CD4-positive, alpha-beta memory T cell (primary cell): ENCODE measurements around the gene NEAT1. TPM values are rescaled to one million over a fixed set of nuclear protein-coding genes. Genes with fewer than 3 reads are reported as not detected.

ENCODE experiments used
- polyA plus RNA-seq, 2 donors: library from polyadenylated mRNA; unstranded; fragments of 300-500 nt; fragmentation: Illumina TruSeq; gene quantifications; one replicate each; pipeline ENCODE4 v1.2.3, GENCODE V29; 2021
- total RNA-seq, 2 experiments: library from RNA; stranded (reverse); gene quantifications; one replicate each; pipeline ENCODE4 v1.2.3, GENCODE V29; 2021

Gene NEAT1
- total and polyA plus RNA-seq, 4 experiments from 2014 or later = 2.3 to 687 (median 344) TPM

Other genes starting within 250 kb of the NEAT1 start
- 100 to 1,000 TPM; 135 to 141 TPM for gene CAPN1, start 240.9 kb upstream of the NEAT1 start, total RNA-seq
- gene CAPN1, start 240.9 kb upstream of the NEAT1 start, polyA plus RNA-seq = 100 to 1,000 TPM; 115 to 127 TPM
- 10 to 100 TPM; 26.4 to 27.3 TPM for gene POLA2, start 160.8 kb upstream of the NEAT1 start, total RNA-seq
- gene POLA2, start 160.8 kb upstream of the NEAT1 start, polyA plus RNA-seq = 10 to 100 TPM in 1 of 2 donors, 1 to 10 TPM in 1; 7.8 to 13.7 TPM
- gene CDC42EP2, start 107.9 kb upstream of the NEAT1 start, total RNA-seq = under 1 TPM; 0.55 to 0.67 TPM
- not detected for gene CDC42EP2, start 107.9 kb upstream of the NEAT1 start, polyA plus RNA-seq
- 100 to 1,000 TPM; 101 to 102 TPM for gene DPF2, start 88.9 kb upstream of the NEAT1 start, total RNA-seq
- 10 to 100 TPM; 65.1 to 67.8 TPM for gene DPF2, start 88.9 kb upstream of the NEAT1 start, polyA plus RNA-seq
- gene TIGD3, start 68.0 kb upstream of the NEAT1 start, total RNA-seq = 1 to 10 TPM in 1 of 2 experiments, under 1 TPM in 1; 0.96 to 1.1 TPM
- under 1 TPM in 1 of 2 donors, not detected in 1; 0.26 TPM for gene TIGD3, start 68.0 kb upstream of the NEAT1 start, polyA plus RNA-seq
- 10 to 100 TPM; 17.0 to 24.2 TPM for gene SLC25A45, start 40.2 kb upstream of the NEAT1 start, total RNA-seq
- gene SLC25A45, start 40.2 kb upstream of the NEAT1 start, polyA plus RNA-seq = 10 to 100 TPM in 1 of 2 donors, 1 to 10 TPM in 1; 7.2 to 15.0 TPM
- 10 to 100 TPM; 69.1 to 71.2 TPM for gene FRMD8, start 36.2 kb upstream of the NEAT1 start, total RNA-seq
- gene FRMD8, start 36.2 kb upstream of the NEAT1 start, polyA plus RNA-seq = 10 to 100 TPM; 44.1 to 55.6 TPM
- gene MALAT1, start 76.2 kb downstream of the NEAT1 start, total RNA-seq = over 10,000 TPM; 29,058 to 29,932 TPM
- gene MALAT1, start 76.2 kb downstream of the NEAT1 start, polyA plus RNA-seq = 1,000 to 10,000 TPM; 2,969 to 3,488 TPM
- gene SCYL1, start 102.3 kb downstream of the NEAT1 start, total RNA-seq = 10 to 100 TPM; 72.5 to 81.3 TPM
- 10 to 100 TPM; 22.9 to 40.8 TPM for gene SCYL1, start 102.3 kb downstream of the NEAT1 start, polyA plus RNA-seq
- 100 to 1,000 TPM; 201 to 211 TPM for gene LTBP3, start 135.6 kb downstream of the NEAT1 start, total RNA-seq
- gene LTBP3, start 135.6 kb downstream of the NEAT1 start, polyA plus RNA-seq = 10 to 100 TPM in 1 of 2 donors, 1 to 10 TPM in 1; 9.0 to 23.6 TPM
- gene ZNRD2, start 147.7 kb downstream of the NEAT1 start, total RNA-seq = 10 to 100 TPM; 24.6 to 27.5 TPM
- gene ZNRD2, start 147.7 kb downstream of the NEAT1 start, polyA plus RNA-seq = 10 to 100 TPM; 70.1 to 74.9 TPM
- 10 to 100 TPM; 68.9 to 71.4 TPM for gene FAM89B, start 149.7 kb downstream of the NEAT1 start, total RNA-seq
- gene FAM89B, start 149.7 kb downstream of the NEAT1 start, polyA plus RNA-seq = 100 to 1,000 TPM; 130 to 164 TPM
- 100 to 1,000 TPM; 151 to 154 TPM for gene EHBP1L1, start 153.3 kb downstream of the NEAT1 start, total RNA-seq
- 10 to 100 TPM in 1 of 2 donors, 1 to 10 TPM in 1; 8.9 to 25.2 TPM for gene EHBP1L1, start 153.3 kb downstream of the NEAT1 start, polyA plus RNA-seq
- 1 to 10 TPM; 1.6 to 2.7 TPM for gene KCNK7, start 173.0 kb downstream of the NEAT1 start, total RNA-seq
- gene KCNK7, start 173.0 kb downstream of the NEAT1 start, polyA plus RNA-seq = 1 to 10 TPM in 1 of 2 donors, not detected in 1; 1.2 TPM
- gene MAP3K11, start 191.4 kb downstream of the NEAT1 start, total RNA-seq = 10 to 100 TPM; 92.0 to 93.6 TPM
- 10 to 100 TPM in 1 of 2 donors, 1 to 10 TPM in 1; 6.3 to 24.1 TPM for gene MAP3K11, start 191.4 kb downstream of the NEAT1 start, polyA plus RNA-seq
- gene PCNX3, start 193.0 kb downstream of the NEAT1 start, total RNA-seq = 10 to 100 TPM; 63.3 to 66.3 TPM
- gene PCNX3, start 193.0 kb downstream of the NEAT1 start, polyA plus RNA-seq = 1 to 10 TPM in 1 of 2 donors, under 1 TPM in 1; 0.41 to 6.3 TPM
- 100 to 1,000 TPM; 150 to 169 TPM for gene SIPA1, start 215.3 kb downstream of the NEAT1 start, total RNA-seq
- 100 to 1,000 TPM in 1 of 2 donors, 10 to 100 TPM in 1; 50.1 to 204 TPM for gene SIPA1, start 215.3 kb downstream of the NEAT1 start, polyA plus RNA-seq
- gene RELA, start 240.1 kb downstream of the NEAT1 start, total RNA-seq = 100 to 1,000 TPM; 170 to 173 TPM
- 10 to 100 TPM; 36.5 to 74.7 TPM for gene RELA, start 240.1 kb downstream of the NEAT1 start, polyA plus RNA-seq